Mononuclear cell (primary cell): ENCODE data around the gene POLG2. TPM values are rescaled to one million over a fixed set of nuclear protein-coding genes. Genes with fewer than 3 reads are reported as not detected.

Source experiments
- H3K27me3 ChIP-seq: 2 replicates; pipeline ENCODE4 v1.6.0; 2011; ENCODE audit warnings: low read length, control low read depth; ENCODE audit not compliant: insufficient read depth
- H3K4me1 ChIP-seq: 2 replicates; pipeline ENCODE4 v1.5.1; 2011; ENCODE audit warnings: mild to moderate bottlenecking, low read length, control low read depth; ENCODE audit not compliant: insufficient read depth
- H3K4me3 ChIP-seq: 2 replicates; pipeline ENCODE4 v1.5.1; 2011; ENCODE audit warnings: mild to moderate bottlenecking, low read length, moderate library complexity
- H3K9me3 ChIP-seq: 2 replicates; pipeline ENCODE4 v1.5.1; 2011; ENCODE audit warnings: low read depth, mild to moderate bottlenecking, control low read depth, low read length
- total RNA-seq: library from RNA; depleted of rRNA; stranded (reverse); fragments of >200 nt; gene quantifications from one replicate; pipeline ENCODE4 v1.2.3, GENCODE V29; 2012

POLG2 gene
- total RNA-seq, 1 donor, result 17.2 TPM

DNA sequence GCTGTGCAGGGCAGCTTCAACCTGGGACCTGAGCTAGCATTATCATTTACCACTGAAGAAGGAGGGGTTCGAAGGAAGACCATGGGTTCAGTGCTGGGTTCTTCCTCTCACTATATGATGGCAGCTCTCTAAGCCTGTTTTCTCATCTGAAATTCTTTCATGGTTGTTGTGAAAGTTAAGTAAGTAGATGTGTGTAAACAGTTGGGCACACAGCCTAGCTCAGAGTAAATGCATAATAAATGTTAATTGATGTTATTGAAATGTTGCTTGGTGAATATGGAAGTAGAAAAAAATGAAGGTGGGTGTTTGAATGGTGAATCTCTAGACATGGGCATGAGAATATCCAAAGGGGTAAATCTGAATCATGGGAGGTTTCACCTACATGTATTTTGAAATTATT lies 19.0 kb upstream of the POLG2 start:
- no peaks in the 10 kb centered on the region for H3K9me3 ChIP-seq
- H3K4me3 ChIP-seq, result no peak overlapping the region
- H3K27me3 ChIP-seq, result no peaks in the 10 kb centered on the region
- H3K4me1 ChIP-seq, result no peaks in the 10 kb centered on the region

- H3K4me1 ChIP-seq, result no peaks in the 10 kb centered on the region
- H3K4me3 ChIP-seq, result no peak overlapping the region
- no peaks in the 10 kb centered on the region for H3K27me3 ChIP-seq
- H3K9me3 ChIP-seq, result no peaks in the 10 kb centered on the region
Observed at GRCh38 chr17:64515419-64515818, 18.6 kb upstream of the POLG2 start.

DNA sequence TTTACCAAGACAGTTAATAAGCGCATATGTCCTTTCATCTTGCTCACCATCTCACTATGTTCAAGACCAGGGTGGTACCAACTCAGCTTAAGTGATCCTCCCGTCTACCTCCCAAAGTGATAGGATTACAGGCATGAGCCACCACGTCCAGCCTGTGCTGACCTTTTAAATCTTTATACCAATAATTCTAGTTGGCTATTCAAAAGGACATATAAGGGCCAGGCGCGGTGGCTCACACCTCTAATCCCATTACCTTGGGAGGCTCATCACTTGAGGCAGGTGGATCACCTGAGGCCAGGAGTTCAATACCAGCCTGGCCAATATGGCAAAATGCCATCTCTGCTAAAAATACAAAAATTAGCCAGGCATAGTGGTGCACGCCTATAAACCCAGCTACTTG lies 12.3 kb upstream of the POLG2 start:
- H3K27me3 ChIP-seq, result no peaks in the 10 kb centered on the region
- no peak overlapping the region for H3K4me3 ChIP-seq
- no peaks in the 10 kb centered on the region for H3K9me3 ChIP-seq
- H3K4me1 ChIP-seq, result peaks cover 24% of the 10 kb centered on the region

GRCh38 chr17:64508683-64509082 lies 11.8 kb upstream of the POLG2 start:
- Histone ChIP-seq H3K4me3 (no peak overlapping the region), H3K4me1 (peaks cover 29% of the 10 kb centered on the region), H3K9me3 (no peaks in the 10 kb centered on the region), H3K27me3 (no peaks in the 10 kb centered on the region)

GRCh38 chr17:64507413-64507782 lies 10.5 kb upstream of the POLG2 start:
- Histone ChIP-seq H3K4me3 (peak overlapping the region; percentile 100), H3K4me1 (peaks cover 37% of the 10 kb centered on the region), H3K9me3 (no peaks in the 10 kb centered on the region), H3K27me3 (no peaks in the 10 kb centered on the region)

- H3K4me1 ChIP-seq, result peaks cover 40% of the 10 kb centered on the region
- no peaks in the 10 kb centered on the region for H3K9me3 ChIP-seq
- no peaks in the 10 kb centered on the region for H3K27me3 ChIP-seq
- peak within 1 kb of the TSS; percentile 100 for H3K4me3 ChIP-seq
Observed at GRCh38 chr17:64506576-64507412, 9.9 kb upstream of the POLG2 start, which contains the start of gene CEP95. Gene CEP95, plus strand, starts transcription at chr17:64506977. Its CDS starts 121 bp downstream, at chr17:64507098.

DNA sequence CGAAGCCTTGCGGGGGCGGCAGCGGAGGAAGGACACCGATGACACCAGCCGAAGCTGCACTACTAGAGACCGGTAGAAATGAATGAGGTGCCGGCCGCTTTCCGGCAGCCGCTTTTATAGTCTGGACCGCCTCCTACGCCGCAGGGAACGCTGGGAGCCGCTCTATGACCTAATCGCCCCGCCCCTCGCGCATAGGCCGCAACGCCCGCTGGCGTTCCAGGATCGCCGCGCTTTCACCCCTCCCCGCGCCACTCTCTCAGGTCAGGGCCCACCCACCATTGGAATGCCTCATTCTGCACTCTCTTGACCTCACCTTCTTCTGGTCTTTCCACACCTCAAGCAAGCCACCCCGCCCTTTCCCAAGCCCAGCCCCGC lies 9.3 kb upstream of the POLG2 start, which contains the start of gene DDX5:
Gene DDX5 (minus strand): TSS at position 89 of the 375 bp plus-strand sequence. CDS start 170 bp downstream, outside the sequence.
- Histone ChIP-seq H3K27me3 (no peaks in the 10 kb centered on the region), H3K4me3 (peak within 1 kb of the TSS; percentile 100), H3K4me1 (peaks cover 45% of the 10 kb centered on the region), H3K9me3 (no peaks in the 10 kb centered on the region)

- H3K4me3 ChIP-seq, result peak overlapping the region; percentile 100
- H3K9me3 ChIP-seq, result no peaks in the 10 kb centered on the region
- no peaks in the 10 kb centered on the region for H3K27me3 ChIP-seq
- H3K4me1 ChIP-seq, result peaks cover 48% of the 10 kb centered on the region
Observed at GRCh38 chr17:64505340-64506200, 8.7 kb upstream of the POLG2 start.

- Histone ChIP-seq H3K9me3 (no peaks in the 10 kb centered on the region), H3K4me3 (peak overlapping the region; percentile 100), H3K4me1 (peaks cover 54% of the 10 kb centered on the region), H3K27me3 (no peaks in the 10 kb centered on the region)
Observed at GRCh38 chr17:64504769-64505339, 8.0 kb upstream of the POLG2 start.

GRCh38 chr17:64503821-64504768 lies 7.2 kb upstream of the POLG2 start:
- Histone ChIP-seq H3K9me3 (no peaks in the 10 kb centered on the region), H3K27me3 (no peaks in the 10 kb centered on the region), H3K4me3 (peak overlapping the region; percentile 100), H3K4me1 (peaks cover 50% of the 10 kb centered on the region)

GRCh38 chr17:64503341-64503740 lies 6.5 kb upstream of the POLG2 start:
- Histone ChIP-seq H3K27me3 (no peaks in the 10 kb centered on the region), H3K4me3 (no peak overlapping the region), H3K4me1 (peaks cover 45% of the 10 kb centered on the region), H3K9me3 (no peaks in the 10 kb centered on the region)

DNA sequence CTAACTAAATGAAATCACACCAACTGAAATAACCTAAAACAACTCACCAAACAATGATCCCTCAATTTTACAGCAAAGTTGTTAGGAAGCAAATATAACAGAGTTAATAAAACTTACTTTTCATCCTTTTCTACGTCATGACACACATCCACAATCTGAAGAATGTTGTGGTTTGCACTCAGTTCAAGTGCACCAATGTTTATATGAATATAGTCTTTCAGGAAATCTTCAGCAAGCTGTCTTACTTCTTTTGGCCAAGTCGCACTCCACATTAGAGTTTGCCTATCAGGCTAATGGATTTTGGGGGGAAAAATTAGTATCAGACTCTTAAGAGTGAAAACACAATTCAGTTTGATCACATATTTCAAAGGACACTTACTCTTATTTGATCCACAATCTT lies 6.0 kb upstream of the POLG2 start:
- peaks cover 43% of the 10 kb centered on the region for H3K4me1 ChIP-seq
- H3K27me3 ChIP-seq, result no peaks in the 10 kb centered on the region
- no peak overlapping the region for H3K4me3 ChIP-seq
- no peaks in the 10 kb centered on the region for H3K9me3 ChIP-seq

GRCh38 chr17:64502021-64502420 lies 5.2 kb upstream of the POLG2 start:
- no peaks in the 10 kb centered on the region for H3K27me3 ChIP-seq
- H3K9me3 ChIP-seq, result no peaks in the 10 kb centered on the region
- peaks cover 46% of the 10 kb centered on the region for H3K4me1 ChIP-seq
- no peak overlapping the region for H3K4me3 ChIP-seq
